ENCODE results near the gene NEGR1. TPM values are rescaled to one million over a fixed set of nuclear protein-coding genes. Genes with fewer than 3 reads are reported as not detected.
"Not testable (repeated sequence)": the region's sequence is repeated elsewhere in the genome, so short reads cannot be mapped to it uniquely, and the experiment has no call there.

Gene NEGR1
- polyA plus RNA-seq, 3 donors = 1.6 to 45.8 (median 10.3) TPM

- no peak overlapping the region for H3K27ac ChIP-seq (ENCODE audit: low read depth, low read length)
Measured at GRCh38 chr1:72253132-72253531, 29.2 kb downstream of the NEGR1 start.

- WGBS, 3 donors = 81 to 97% (median 95%) methylated on average over 1 of the region's 1 CpG
- no peak overlapping the region for H3K27ac ChIP-seq (ENCODE audit: low read depth, low read length)
Measured at GRCh38 chr1:72241397-72241796, 40.9 kb downstream of the NEGR1 start.

DNA sequence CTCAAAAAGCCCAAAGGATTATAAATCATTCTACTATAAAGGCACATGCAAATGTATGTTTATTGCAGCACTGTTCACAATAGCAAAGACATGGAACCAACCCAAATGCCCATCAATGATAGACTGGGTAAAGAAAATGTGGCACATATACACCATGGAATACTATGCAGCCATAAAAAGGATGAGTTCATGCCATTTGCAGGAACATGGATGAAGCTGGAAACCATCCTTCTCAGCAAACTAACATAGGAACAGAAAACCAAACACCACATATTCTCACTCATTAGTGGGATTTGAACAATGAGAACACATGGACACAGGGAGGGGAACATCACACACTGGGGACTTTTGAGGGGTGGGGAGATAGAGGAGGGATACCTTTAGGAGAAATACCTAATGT, 46.4 kb downstream of the NEGR1 start:
- H3K27ac ChIP-seq (ENCODE audit: low read depth, low read length) = not testable (repeated sequence)

- H3K27ac ChIP-seq (ENCODE audit: low read depth, low read length) = no peak overlapping the region
- WGBS, 3 donors = 70 to 87% (median 81%) methylated on average over 7 of the region's 7 CpGs
Measured at GRCh38 chr1:72235062-72235461, 47.3 kb downstream of the NEGR1 start.

- 71 to 82% (median 82%) methylated on average over 1 of the region's 1 CpG for WGBS, 3 donors
- H3K27ac ChIP-seq (ENCODE audit: low read depth, low read length) = no peak overlapping the region
Measured at GRCh38 chr1:72230746-72231145, 51.6 kb downstream of the NEGR1 start.

GRCh38 chr1:72229893-72230292, 52.4 kb downstream of the NEGR1 start:
- no peak overlapping the region for H3K27ac ChIP-seq (ENCODE audit: low read depth, low read length)

GRCh38 chr1:72227667-72228066, 54.7 kb downstream of the NEGR1 start:
- WGBS, 3 donors = 72 to 82% (median 81%) methylated on average over 4 of the region's 4 CpGs
- H3K27ac ChIP-seq (ENCODE audit: low read depth, low read length) = no peak overlapping the region

DNA sequence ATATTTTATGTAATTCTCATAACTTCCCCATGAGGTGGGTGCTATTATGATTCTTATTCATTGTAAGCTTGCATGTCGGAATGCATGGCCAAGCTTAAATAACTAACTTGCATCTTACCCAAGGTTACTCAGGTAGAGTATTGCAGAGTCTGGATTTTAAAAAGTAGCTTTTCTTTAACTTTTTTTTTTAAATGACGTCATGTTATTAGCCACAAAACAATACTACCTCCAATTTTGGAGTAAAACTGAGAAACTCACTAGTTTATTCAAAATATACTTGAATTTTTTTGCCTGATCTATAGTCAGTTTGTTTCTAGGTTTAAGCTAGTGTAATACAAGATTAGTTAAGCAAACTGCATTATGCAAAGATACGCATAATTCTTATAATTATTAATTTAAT, 57.8 kb downstream of the NEGR1 start:
- 81 to 92% (median 90%) methylated on average over 3 of the region's 3 CpGs for WGBS, 3 donors
- no peak overlapping the region for H3K27ac ChIP-seq (ENCODE audit: low read depth, low read length)

DNA sequence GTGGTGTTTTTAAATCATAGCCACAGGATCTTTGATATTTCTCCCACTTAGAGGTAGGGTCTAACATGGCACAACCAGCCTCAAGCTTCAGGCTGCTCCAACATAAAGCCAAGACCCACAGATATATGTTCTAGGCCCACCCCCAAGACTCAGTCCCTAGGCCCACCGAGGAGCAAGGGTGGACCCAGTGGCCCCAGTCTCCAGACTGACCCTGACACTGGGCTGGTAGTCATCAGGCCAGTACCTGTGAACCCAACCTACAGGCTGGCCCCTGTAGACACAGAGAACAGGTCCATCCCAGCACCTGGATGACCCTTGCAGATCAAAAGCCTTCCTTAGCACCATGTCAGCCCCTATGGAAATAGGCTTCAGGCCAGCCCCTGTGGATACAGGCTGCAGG, 60.5 kb downstream of the NEGR1 start:
- 88 to 92% (median 89%) methylated on average over 1 of the region's 1 CpG for WGBS, 3 donors
- no peak overlapping the region for H3K27ac ChIP-seq (ENCODE audit: low read depth, low read length)

DNA sequence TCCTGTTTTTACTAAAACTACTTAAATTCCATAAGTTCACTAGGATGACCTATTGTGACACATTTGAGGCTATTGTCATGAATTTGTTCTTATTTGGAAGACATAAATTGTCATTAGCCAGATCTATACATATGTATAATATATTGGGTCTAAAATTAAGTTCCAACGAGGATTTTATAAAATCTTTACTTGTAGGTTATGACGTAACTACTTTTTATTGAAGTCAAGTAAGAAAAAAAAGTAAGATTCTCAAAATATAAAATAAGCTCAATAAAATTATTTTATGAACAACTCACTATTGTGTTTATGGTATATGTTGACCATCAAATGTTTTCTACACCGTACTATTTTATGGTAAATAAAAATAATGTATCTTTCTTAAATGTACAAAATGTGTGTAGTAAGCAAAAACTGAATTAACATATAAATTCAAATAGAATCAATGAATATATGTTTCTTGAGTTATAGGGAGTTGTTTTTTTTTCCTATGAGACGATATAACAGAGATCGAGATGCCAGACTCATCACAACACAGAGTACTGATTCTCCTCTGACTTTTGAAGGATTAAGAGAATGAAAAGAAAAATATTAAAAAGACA, 64.1 kb downstream of the NEGR1 start:
- 83 to 92% (median 83%) methylated on average over 5 of the region's 5 CpGs for WGBS, 3 donors
- no peak overlapping the region for H3K27ac ChIP-seq (ENCODE audit: low read depth, low read length)

- no peak overlapping the region for H3K27ac ChIP-seq (ENCODE audit: low read depth, low read length)
- WGBS, 3 donors = 35 to 96% (median 84%) methylated on average over 1 of the region's 1 CpG
Measured at GRCh38 chr1:72207059-72207458, 75.3 kb downstream of the NEGR1 start.

DNA sequence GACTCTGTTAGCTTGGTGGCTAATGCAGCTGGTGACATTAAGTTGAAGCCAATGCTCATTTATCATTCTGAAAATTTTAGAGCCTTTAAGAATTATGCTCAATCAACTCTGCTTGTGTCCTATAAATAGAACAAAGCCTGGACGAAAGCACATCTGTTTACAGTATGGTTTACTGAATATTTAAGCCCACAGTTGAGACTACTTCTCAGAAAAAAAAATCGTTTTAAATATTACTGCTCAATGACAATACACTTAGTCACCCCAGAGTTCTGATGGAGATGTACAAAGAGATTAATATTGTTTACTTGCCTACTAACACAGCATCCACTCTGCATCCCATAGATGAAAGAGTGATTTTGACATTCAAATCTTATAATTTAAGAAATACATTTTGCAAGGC, 79.6 kb downstream of the NEGR1 start:
- WGBS, 3 donors = 42 to 75% (median 68%) methylated on average over 2 of the region's 2 CpGs
- no peak overlapping the region for H3K27ac ChIP-seq (ENCODE audit: low read depth, low read length)

- 66 to 77% (median 69%) methylated on average over 3 of the region's 3 CpGs for WGBS, 3 donors
Measured at GRCh38 chr1:72197786-72198185, 84.6 kb downstream of the NEGR1 start.

DNA sequence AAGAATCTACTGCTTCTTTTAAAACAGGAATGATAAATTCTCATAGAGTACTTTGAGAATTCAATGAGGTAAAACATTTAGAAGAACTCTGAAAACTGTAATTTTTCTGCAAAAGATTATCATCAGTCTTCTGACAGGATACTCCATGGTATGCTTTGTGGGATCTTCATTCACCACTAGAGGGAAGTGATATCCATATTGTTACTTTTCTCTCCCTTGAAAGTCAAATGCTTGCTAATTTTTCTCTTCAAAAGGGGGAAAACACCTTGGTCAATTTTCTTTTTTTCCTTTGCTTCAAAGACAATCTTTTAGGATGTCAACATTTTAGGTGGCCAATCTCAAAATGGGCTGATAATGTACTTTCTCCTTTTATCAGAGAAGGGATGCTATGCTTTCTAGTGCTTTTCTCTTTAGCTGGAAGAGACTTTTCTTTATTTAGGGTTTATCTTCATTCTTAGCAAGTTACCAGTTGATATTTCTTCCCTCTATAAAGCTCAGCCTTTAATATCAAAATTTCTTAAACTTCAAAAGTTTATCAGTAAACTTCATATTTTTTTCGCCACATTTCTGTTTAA, 95.5 kb downstream of the NEGR1 start:
- H3K27ac ChIP-seq (ENCODE audit: low read depth, low read length) = no peak overlapping the region
- WGBS, 3 donors = 84 to 89% (median 86%) methylated on average over 1 of the region's 1 CpG

More at GRCh38 chr1:72197786-72198185, 84.6 kb downstream of the NEGR1 start:
- H3K27ac ChIP-seq (ENCODE audit: low read depth, low read length) = no peak overlapping the region

GRCh38 chr1:72184099-72184701, 98.1 kb downstream of the NEGR1 start:
- WGBS, 3 donors = 58 to 67% (median 62%) methylated on average over 3 of the region's 3 CpGs
- no peak overlapping the region for H3K27ac ChIP-seq (ENCODE audit: low read depth, low read length)

DNA sequence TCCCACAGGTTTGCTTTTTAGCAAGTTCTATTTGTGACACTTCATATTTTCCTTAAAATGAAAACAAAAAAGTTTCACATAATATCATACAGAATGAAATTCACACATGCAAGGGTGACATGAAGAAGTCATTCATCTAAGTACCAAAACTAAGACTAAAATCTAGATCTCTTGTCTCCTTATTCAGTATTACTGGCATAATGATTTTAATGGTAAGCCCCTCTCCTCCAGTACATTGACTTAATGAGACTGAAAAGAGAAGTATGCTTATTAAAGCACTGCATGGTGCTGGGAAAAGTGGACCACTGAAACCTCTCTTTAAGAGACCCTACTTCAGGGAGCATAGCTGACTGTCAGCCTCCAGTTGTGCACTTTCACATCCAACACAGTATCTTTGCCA, 99.5 kb downstream of the NEGR1 start:
- H3K27ac ChIP-seq (ENCODE audit: low read depth, low read length) = no peak overlapping the region

- H3K27ac ChIP-seq (ENCODE audit: low read depth, low read length) = no peak overlapping the region
- 81 to 94% (median 89%) methylated on average over 2 of the region's 2 CpGs for WGBS, 3 donors
Measured at GRCh38 chr1:72178266-72178665, 104.1 kb downstream of the NEGR1 start.

- H3K27ac ChIP-seq (ENCODE audit: low read depth, low read length) = no peak overlapping the region
- 67 to 88% (median 79%) methylated on average over 1 of the region's 1 CpG for WGBS, 3 donors
Measured at GRCh38 chr1:72177711-72178110, 104.6 kb downstream of the NEGR1 start.

DNA sequence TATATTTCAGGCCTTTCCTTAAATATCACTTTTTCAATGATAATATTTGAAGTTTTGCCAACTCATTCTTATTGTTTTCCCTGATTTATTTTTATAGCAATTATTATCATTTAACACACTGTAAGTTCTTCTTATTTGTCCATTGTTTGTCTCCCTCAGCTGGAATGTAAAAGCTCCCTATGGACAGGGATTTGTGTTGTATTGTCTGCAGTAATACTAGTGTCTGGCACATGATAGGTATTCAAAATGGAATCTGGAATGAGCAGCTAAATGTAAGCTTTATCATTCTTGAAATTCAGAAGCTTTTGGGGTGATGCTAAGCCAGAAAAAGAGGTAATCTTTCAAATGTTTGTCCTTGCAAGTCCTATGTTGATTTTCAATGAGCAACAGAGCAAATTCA, 112.1 kb downstream of the NEGR1 start:
- no peak overlapping the region for H3K27ac ChIP-seq (ENCODE audit: low read depth, low read length)

DNA sequence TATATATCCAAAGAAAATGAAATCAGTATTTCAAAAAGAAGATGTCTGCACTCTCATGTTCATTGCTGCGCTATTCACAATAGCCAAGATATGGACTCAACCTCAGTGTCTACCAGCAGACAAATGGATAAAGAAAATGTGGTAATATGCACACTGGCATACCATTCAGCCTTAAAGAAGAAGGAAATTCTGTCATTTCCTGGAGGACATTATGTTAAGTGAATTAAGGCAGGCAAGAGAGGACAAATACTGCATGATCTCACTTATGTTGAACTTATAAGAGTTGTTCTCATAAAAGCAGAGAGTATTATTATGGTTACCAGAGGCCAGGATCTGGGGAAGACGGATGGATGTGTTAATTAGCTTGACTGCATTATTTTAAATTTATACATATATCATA, 115.9 kb downstream of the NEGR1 start:
- 79 to 89% (median 86%) methylated on average over 2 of the region's 2 CpGs for WGBS, 3 donors
- no peak overlapping the region for H3K27ac ChIP-seq (ENCODE audit: low read depth, low read length)

DNA sequence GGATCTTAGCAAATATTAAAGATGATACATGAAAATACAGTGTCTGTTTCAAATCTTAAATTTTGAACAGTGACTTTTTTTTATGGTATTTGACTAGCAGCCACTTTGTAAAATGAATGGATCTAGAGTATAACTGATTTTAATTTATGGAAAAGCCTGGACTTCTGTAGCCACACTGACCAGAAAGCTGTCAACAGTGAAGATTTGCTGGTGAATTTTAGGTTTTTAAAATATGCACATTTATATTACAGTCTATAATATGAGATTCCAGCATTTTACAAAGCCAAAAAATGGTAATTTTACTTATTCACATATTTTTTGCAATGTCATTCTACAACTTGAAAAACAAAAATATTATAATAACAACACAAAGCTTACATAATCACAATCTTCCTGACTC, 131.8 kb downstream of the NEGR1 start:
- H3K27ac ChIP-seq (ENCODE audit: low read depth, low read length) = no peak overlapping the region
